Activated CD4-positive, alpha-beta T cell treated with anti-CD3 and anti-CD28 coated beads, Interleukin-2, Interleukin-4, amounts not matched to agents 100 ng/mL and 50 ng/mL, durations not matched to agents 16 hours and 8 hours (primary cell): ENCODE results near the gene ADK.
"Not testable (repeated sequence)": the region's sequence is repeated elsewhere in the genome, so short reads cannot be mapped to it uniquely, and the experiment has no call there.

Source experiments
- DNase-seq: peaks from one replicate; pipeline ENCODE4 v3.0.0-alpha.2; 2020; ENCODE audit warnings: low spot score

Gene ADK

DNA sequence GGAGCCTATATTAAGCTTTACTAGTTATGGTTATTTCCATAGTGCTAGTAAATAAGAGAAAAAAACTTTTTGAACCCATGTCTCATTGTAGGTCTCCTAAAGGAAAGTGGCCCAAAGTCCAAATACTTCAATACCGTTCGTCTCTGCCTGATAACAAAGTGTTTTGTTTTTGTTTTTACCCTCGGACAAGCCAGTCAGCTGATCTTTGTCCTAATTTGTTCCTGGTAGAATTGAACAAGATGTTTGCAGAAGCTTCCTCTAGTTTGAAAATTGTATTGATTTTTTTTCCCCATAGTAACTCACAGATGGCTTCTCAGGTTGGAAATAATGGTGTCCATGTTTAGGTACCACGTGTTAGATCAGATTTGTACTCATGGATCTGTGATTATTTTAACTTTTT, 339.5 kb downstream of the ADK start:
- DNase-seq, result no peak

- no peak for DNase-seq
Measured at GRCh38 chr10:74491014-74491413, 340.0 kb downstream of the ADK start.

GRCh38 chr10:74496276-74496675, 345.3 kb downstream of the ADK start:
- not testable (repeated sequence) for DNase-seq

DNA sequence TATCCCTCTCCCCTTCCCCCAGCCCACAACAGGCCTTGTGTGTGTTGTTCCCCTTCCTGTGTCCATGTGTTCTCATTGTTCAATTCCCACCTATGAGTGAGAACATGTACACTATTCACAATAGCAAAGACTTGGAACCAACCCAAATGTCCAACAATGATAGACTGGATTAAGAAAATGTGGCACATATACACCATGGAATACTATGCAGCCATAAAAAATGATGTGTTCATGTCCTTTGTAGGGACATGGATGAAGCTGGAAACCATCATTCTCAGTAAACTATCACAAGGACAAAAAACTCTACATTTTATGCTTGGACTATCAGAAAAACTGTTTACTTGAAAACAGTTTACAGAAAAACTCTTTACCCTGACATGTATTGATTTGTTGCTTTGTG, 347.6 kb downstream of the ADK start:
- DNase-seq, result not testable (repeated sequence)

GRCh38 chr10:74500026-74500704, 349.1 kb downstream of the ADK start:
- peak; percentile 45 for DNase-seq

DNA sequence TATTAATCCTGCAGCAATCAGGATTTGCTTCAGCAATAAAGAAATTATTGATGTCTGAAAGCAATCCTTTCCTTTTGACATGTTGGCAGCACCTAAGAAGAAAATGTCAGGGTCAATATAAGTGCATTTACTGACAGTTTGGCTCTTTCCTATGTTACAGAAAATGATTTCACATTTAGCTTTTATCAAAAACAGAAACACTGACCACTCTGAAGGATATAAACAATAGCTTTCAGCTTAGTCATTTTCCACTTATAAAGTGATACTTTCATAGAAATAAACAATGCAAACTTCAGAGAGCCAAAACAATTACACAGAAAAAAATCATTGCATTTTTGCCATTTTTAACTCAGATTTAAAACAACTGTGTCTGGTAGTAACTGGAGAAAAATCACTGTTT, 349.8 kb downstream of the ADK start:
- no peak for DNase-seq

DNA sequence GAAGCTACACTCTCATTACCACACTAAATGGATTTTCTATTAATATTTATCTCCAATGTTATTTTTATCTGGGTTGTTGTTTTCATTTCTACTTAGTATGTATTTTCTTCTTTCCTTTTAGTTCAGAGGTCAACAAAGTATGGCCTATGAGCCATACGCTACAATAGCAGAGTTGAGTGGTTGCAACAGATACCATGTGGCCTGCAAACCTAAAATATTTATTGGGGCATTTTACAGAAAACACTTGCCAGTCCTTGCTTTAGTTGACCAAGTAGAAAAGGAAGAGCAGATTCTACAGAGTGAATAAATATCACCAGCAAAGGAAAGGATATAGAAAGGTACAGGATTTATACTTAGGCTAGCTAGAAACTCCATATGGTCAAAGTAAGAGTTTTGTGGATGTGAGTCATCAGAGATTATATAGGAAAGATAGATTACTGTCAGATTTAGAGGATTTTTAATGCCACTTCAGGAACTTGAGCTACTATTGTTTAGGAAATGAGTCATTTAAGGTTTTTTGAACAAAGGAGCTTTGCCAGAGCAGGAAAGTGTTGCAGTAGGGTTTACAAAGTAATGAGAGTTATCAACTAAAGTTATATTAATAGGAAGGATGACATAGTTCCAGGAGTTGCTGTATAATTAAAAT, 352.1 kb downstream of the ADK start:
- DNase-seq, result peak; percentile 54

- DNase-seq, result no peak
Measured at GRCh38 chr10:74507951-74508350, 356.9 kb downstream of the ADK start.

DNA sequence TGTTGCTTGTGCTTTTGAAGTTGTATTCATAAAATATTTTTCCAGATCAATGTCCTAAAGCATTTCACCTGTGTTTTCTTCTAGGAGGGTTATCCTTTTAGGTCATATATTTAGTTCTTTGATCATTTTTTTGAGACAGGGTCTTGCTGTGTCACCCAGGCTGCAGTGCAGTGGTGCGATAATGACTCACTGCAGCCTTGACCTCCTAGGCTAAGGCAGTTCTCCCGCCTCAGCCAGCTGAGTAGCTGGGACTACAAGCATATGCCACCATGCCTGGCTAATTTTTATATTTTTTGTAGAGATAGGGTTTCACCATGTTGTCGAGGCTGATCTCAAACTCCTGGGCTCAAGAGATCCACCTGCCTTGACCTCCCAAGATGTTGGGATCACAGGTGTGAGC, 359.6 kb downstream of the ADK start:
- DNase-seq, result no peak

- no peak for DNase-seq
Measured at GRCh38 chr10:74511051-74511450, 360.0 kb downstream of the ADK start.

DNA sequence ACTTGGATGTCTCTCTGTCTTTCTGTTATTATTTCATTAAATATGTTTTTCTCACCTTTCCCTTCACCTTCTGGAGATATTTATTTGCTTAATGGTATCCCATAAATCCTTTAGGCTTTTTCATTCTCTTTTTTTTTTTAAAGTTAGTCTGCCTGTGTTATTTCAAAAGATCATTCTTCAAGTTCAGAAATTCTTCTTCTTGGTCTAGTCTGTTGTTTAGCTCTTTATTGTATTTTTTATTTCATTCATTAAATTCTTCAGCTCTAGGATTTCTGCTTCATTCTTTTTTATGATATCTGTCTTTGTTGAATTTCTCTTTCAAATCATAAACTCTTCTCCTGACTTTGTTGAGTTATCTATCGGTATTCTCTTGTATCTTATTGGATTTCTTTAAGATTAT, 363.3 kb downstream of the ADK start:
- DNase-seq, result no peak

DNA sequence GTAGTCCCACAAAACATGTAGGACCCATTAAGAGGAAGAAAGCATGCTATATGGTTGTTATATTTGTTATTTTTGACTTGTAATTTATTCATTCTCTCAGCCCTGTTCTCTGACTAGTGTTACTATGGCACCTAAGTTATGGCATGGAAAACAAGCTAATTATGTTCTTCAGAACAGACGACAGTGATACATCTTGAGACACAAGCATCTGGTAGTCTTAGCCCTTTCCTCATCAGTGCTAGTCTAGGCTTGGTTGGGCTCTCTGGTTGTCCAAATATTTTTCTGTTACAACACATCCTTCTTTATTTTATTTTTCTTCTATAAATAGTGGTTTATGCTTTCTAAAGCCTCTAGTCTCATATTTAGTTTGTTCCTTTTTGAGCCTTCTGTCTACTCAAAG, 367.0 kb downstream of the ADK start:
- no peak for DNase-seq

GRCh38 chr10:74521526-74521925, 370.5 kb downstream of the ADK start:
- DNase-seq, result no peak

GRCh38 chr10:74523199-74523598, 372.2 kb downstream of the ADK start:
- no peak for DNase-seq

DNA sequence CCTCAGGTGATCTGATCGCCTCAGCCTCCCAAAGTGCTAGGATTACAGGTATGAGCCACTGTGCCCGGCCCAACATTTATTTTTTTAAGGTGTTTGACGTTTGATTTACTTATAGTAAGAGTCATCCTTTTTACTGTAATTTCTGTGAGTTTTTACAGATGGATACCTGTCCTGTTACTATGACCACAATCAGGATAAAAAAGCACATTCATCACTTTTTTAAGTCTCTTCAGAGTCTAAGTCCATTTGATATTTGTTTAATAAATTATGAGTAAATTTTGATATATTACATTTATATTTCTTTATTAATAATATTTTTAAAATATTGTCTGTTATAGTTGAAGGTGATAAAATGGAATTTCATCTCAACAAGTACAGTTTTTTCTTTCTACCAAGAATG, 374.9 kb downstream of the ADK start:
- no peak for DNase-seq

GRCh38 chr10:74527611-74528010, 376.6 kb downstream of the ADK start:
- DNase-seq, result not testable (repeated sequence)

DNA sequence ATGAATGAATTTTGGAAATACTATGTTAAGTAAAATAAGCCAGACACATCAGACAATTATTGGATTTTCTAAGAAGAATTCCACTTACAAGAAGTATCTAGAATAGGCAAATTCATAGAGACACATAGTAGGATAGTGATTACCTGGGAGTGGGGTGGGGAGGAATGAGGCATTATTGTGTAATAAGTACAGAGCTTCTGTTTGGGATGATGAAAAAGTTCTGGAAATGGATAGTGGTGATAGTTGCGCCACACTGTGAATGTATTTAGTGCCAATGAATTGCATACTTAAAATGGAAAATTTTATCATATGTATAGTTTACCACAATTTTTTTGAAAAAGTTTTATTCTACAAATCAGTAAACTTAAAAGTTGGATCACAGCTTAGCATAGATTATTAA, 378.2 kb downstream of the ADK start:
- no peak for DNase-seq

- DNase-seq, result no peak
Measured at GRCh38 chr10:74530981-74531380, 380.0 kb downstream of the ADK start.

- DNase-seq, result no peak
Measured at GRCh38 chr10:74539317-74539716, 388.3 kb downstream of the ADK start.

GRCh38 chr10:74541375-74541774, 390.4 kb downstream of the ADK start:
- DNase-seq, result no peak

DNA sequence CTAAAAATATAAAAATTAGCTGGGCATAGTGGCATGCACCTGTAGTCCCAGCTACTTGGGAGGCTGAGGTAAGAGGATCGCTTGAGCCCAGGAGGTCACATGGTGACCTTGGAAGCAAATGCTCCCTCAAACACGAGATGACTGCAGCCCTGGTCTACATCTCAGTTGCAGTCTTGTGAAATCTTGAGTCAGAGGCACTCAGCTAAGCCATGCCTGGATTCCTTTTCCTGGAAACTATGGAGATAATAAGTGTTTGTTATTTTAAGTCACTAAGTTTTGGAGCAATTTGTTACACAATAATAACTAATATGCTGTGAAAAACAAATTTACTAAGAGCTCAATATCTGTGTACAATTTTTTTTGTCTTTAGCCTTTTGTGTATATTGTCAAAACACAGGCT, 391.1 kb downstream of the ADK start:
- DNase-seq, result no peak

GRCh38 chr10:74543276-74543675, 392.3 kb downstream of the ADK start:
- no peak for DNase-seq

DNA sequence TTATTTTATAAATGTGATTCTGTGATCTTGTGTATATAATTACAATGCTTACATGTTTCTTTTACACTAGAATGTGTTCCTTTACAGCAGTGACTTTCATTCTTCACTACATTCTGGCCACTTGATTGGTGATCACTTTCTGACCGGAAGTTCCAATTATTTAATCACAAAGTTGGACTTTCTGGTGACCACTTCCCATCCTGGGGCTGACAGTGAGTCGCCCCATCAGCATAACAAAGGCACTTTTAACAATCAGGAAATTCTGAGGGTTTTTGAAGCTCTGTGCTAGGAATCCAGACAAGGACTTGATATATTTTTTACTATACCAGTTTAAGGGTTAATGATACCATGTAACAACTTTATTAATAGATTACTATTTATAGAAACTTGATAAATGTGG, 393.1 kb downstream of the ADK start:
- no peak for DNase-seq

GRCh38 chr10:74548676-74549075, 397.7 kb downstream of the ADK start:
- no peak for DNase-seq
